Fibroblast of the aortic adventitia (primary cell): Measurements from ENCODE around the gene KMT5C. TPM values are rescaled to one million over a fixed set of nuclear protein-coding genes. Genes with fewer than 3 reads are reported as not detected.

Experiments used
- DNase-seq: peaks from one replicate; pipeline ENCODE4 v3.0.0-alpha.2; 2010; ENCODE audit warnings: low read depth
- H3K4me3 ChIP-seq: 2 replicates; pipeline ENCODE4 v1.5.1; 2011; ENCODE audit warnings: low read depth, mild to moderate bottlenecking, control low read depth, low read length, moderate library complexity
- CTCF ChIP-seq: IDR thresholded peaks from 2 replicates; pipeline ENCODE4 v1.5.1; 2011; ENCODE audit warnings: mild to moderate bottlenecking, low read length, control low read depth, inconsistent platforms; ENCODE audit not compliant: insufficient read depth
- total RNA-seq: library from RNA; depleted of rRNA; stranded (reverse); fragments of >200 nt; gene quantifications from 2 replicates; pipeline ENCODE4 v1.2.3, GENCODE V29; 2012; ENCODE audit warnings: low replicate concordance

Gene KMT5C
- total RNA-seq, 1 donor: 6.7 TPM

GRCh38 chr19:55386493-55386971, 46.9 kb downstream of the KMT5C start:
- no peak for DNase-seq
- no peak for TF ChIP-seq CTCF
- H3K4me3 ChIP-seq: peak overlapping the region; percentile 99

GRCh38 chr19:55387736-55388497, 48.2 kb downstream of the KMT5C start:
- no peak for TF ChIP-seq CTCF
- peak overlapping the region; percentile 99 for H3K4me3 ChIP-seq
- no peak for DNase-seq

- no peak overlapping the region for H3K4me3 ChIP-seq
- no peak for DNase-seq
- no peak for TF ChIP-seq CTCF
Observed at GRCh38 chr19:55389386-55390317, 50.0 kb downstream of the KMT5C start.

GRCh38 chr19:55390461-55390880, 50.8 kb downstream of the KMT5C start:
- H3K4me3 ChIP-seq: no peak overlapping the region
- DNase-seq: no peak
- TF ChIP-seq CTCF: no peak

GRCh38 chr19:55391191-55391670, 51.6 kb downstream of the KMT5C start:
- TF ChIP-seq CTCF: no peak
- DNase-seq: no peak
- no peak overlapping the region for H3K4me3 ChIP-seq

- no peak for DNase-seq
- TF ChIP-seq CTCF: no peak
- H3K4me3 ChIP-seq: no peak overlapping the region
Observed at GRCh38 chr19:55391702-55392615, 52.3 kb downstream of the KMT5C start.
